HUES48 (cell line): ENCODE measurements around the gene CARS1.

ENCODE experiments used
- H3K27ac ChIP-seq: one replicate; pipeline ENCODE4 v1.7.0; 2013; ENCODE audit warnings: low read depth, low read length, inconsistent platforms
- H3K27me3 ChIP-seq: 2 replicates; pipeline ENCODE4 v1.6.1; 2013; ENCODE audit warnings: mild to moderate bottlenecking, low read length; ENCODE audit not compliant: control insufficient read depth, insufficient read depth
- H3K36me3 ChIP-seq: 2 replicates; pipeline ENCODE4 v1.6.1; 2013; ENCODE audit warnings: low read length; ENCODE audit not compliant: control insufficient read depth, insufficient read depth
- H3K4me1 ChIP-seq: 2 replicates; pipeline ENCODE4 v1.6.1; 2013; ENCODE audit warnings: mild to moderate bottlenecking, low read length; ENCODE audit not compliant: control insufficient read depth, insufficient read depth
- H3K4me3 ChIP-seq: 2 replicates; pipeline ENCODE4 v1.5.1; 2013; ENCODE audit warnings: mild to moderate bottlenecking, low read depth, low read length
- H3K9ac ChIP-seq: 2 replicates; pipeline ENCODE4 v1.6.1; 2013; ENCODE audit warnings: mild to moderate bottlenecking, low read depth, low read length, moderate library complexity
- H3K9me3 ChIP-seq: 2 replicates; pipeline ENCODE4 v1.6.1; 2013; ENCODE audit warnings: low read length; ENCODE audit not compliant: control insufficient read depth, insufficient read depth

The CARS1 gene

GRCh38 chr11:3056296-3057068, 741 bp downstream of the CARS1 start:
- Histone ChIP-seq H3K9ac (peak overlapping the region; percentile 85), H3K9me3 (no peaks in the 10 kb centered on the region), H3K4me1 (peaks cover 21% of the 10 kb centered on the region), H3K4me3 (peak overlapping the region; percentile 83), H3K27ac (peak overlapping the region; percentile 88), H3K27me3 (no peaks in the 10 kb centered on the region), H3K36me3 (peaks cover 18% of the 10 kb centered on the region)

- Histone ChIP-seq H3K4me3 (peak overlapping the region; percentile 83), H3K4me1 (peaks cover 26% of the 10 kb centered on the region), H3K27ac (no peak overlapping the region), H3K27me3 (no peaks in the 10 kb centered on the region), H3K9me3 (no peaks in the 10 kb centered on the region), H3K36me3 (peaks cover 18% of the 10 kb centered on the region), H3K9ac (no peak overlapping the region)
These were observed 1.3 kb downstream of the CARS1 start for GRCh38 chr11:3055891-3056290.

GRCh38 chr11:3052567-3052966, 4.7 kb downstream of the CARS1 start:
- H3K27ac ChIP-seq: no peak overlapping the region
- no peaks in the 10 kb centered on the region for H3K9me3 ChIP-seq
- H3K36me3 ChIP-seq: peaks cover 36% of the 10 kb centered on the region
- H3K27me3 ChIP-seq: no peaks in the 10 kb centered on the region
- peaks cover 28% of the 10 kb centered on the region for H3K4me1 ChIP-seq
- no peak overlapping the region for H3K4me3 ChIP-seq
- no peak overlapping the region for H3K9ac ChIP-seq

- no peaks in the 10 kb centered on the region for H3K27me3 ChIP-seq
- no peak overlapping the region for H3K27ac ChIP-seq
- peaks cover 40% of the 10 kb centered on the region for H3K36me3 ChIP-seq
- peaks cover 28% of the 10 kb centered on the region for H3K4me1 ChIP-seq
- H3K4me3 ChIP-seq: no peak overlapping the region
- H3K9ac ChIP-seq: no peak overlapping the region
- H3K9me3 ChIP-seq: no peaks in the 10 kb centered on the region
These were observed 5.1 kb downstream of the CARS1 start for GRCh38 chr11:3052109-3052479.

GRCh38 chr11:3051196-3052108, 5.8 kb downstream of the CARS1 start:
- no peak overlapping the region for H3K4me3 ChIP-seq
- peaks cover 28% of the 10 kb centered on the region for H3K4me1 ChIP-seq
- peaks cover 43% of the 10 kb centered on the region for H3K36me3 ChIP-seq
- H3K9ac ChIP-seq: no peak overlapping the region
- no peaks in the 10 kb centered on the region for H3K27me3 ChIP-seq
- H3K9me3 ChIP-seq: no peaks in the 10 kb centered on the region
- peak overlapping the region; percentile 5 for H3K27ac ChIP-seq

- H3K4me3 ChIP-seq: no peak overlapping the region
- H3K9me3 ChIP-seq: no peaks in the 10 kb centered on the region
- no peak overlapping the region for H3K9ac ChIP-seq
- H3K27me3 ChIP-seq: no peaks in the 10 kb centered on the region
- peaks cover 22% of the 10 kb centered on the region for H3K4me1 ChIP-seq
- peaks cover 48% of the 10 kb centered on the region for H3K36me3 ChIP-seq
- H3K27ac ChIP-seq: no peak overlapping the region
These were observed 6.6 kb downstream of the CARS1 start for GRCh38 chr11:3050386-3051195.

GRCh38 chr11:3049430-3050243, 7.6 kb downstream of the CARS1 start:
- H3K9me3 ChIP-seq: no peaks in the 10 kb centered on the region
- H3K4me1 ChIP-seq: peaks cover 22% of the 10 kb centered on the region
- no peak overlapping the region for H3K9ac ChIP-seq
- no peaks in the 10 kb centered on the region for H3K27me3 ChIP-seq
- peaks cover 51% of the 10 kb centered on the region for H3K36me3 ChIP-seq
- H3K4me3 ChIP-seq: no peak overlapping the region
- H3K27ac ChIP-seq: no peak overlapping the region

- Histone ChIP-seq H3K36me3 (peaks cover 48% of the 10 kb centered on the region), H3K9ac (no peak overlapping the region), H3K27me3 (no peaks in the 10 kb centered on the region), H3K9me3 (no peaks in the 10 kb centered on the region), H3K4me3 (no peak overlapping the region), H3K4me1 (peaks cover 21% of the 10 kb centered on the region), H3K27ac (no peak overlapping the region)
These were observed 9.6 kb downstream of the CARS1 start for GRCh38 chr11:3047637-3048036.

- Histone ChIP-seq H3K9ac (no peak overlapping the region), H3K36me3 (peaks cover 55% of the 10 kb centered on the region), H3K4me1 (peaks cover 12% of the 10 kb centered on the region), H3K27me3 (no peaks in the 10 kb centered on the region), H3K4me3 (no peak overlapping the region), H3K9me3 (no peaks in the 10 kb centered on the region), H3K27ac (no peak overlapping the region)
These were observed 10.6 kb downstream of the CARS1 start for GRCh38 chr11:3046641-3047040.

GRCh38 chr11:3046190-3046589, 11.0 kb downstream of the CARS1 start:
- Histone ChIP-seq H3K9me3 (no peaks in the 10 kb centered on the region), H3K4me1 (peaks cover 8% of the 10 kb centered on the region; the same call in 1 of the 2 replicates), H3K27ac (no peak overlapping the region), H3K36me3 (peaks cover 60% of the 10 kb centered on the region), H3K4me3 (no peak overlapping the region), H3K27me3 (no peaks in the 10 kb centered on the region), H3K9ac (no peak overlapping the region)
